Dedifferentiated amniotic fluid mesenchymal stem cell (primary cell): ENCODE results near the gene OXSR1.
"Not testable (repeated sequence)": the region's sequence is repeated elsewhere in the genome, so short reads cannot be mapped to it uniquely, and the experiment has no call there.

Experiments used
- DNase-seq: peaks from one replicate; pipeline ENCODE4 v3.0.0-alpha.2; 2016; ENCODE audit errors: extremely low spot score

OXSR1 gene

GRCh38 chr3:38222032-38222634, 56.8 kb downstream of the OXSR1 start:
- DNase-seq: no peak

- no peak for DNase-seq
These were observed 59.0 kb downstream of the OXSR1 start for GRCh38 chr3:38224357-38224756.

DNA sequence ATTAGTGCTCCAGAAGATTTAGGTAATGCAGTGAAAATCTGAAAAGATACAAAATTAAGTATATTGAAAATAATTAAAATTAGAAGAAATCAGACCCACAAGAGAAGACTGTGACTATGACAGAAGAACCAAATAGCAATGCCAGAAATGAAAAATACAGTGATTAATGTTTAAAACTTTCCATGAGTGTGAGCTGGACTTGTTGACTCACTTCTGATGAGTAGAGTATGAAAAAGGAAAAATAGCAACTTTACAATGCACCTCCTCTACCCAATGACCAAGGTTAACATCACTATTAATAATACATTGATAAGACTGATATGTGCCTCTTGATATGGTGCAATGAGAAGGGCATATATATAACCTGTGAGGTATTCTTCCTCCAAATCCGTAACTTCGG, 60.9 kb downstream of the OXSR1 start:
- no peak for DNase-seq

DNA sequence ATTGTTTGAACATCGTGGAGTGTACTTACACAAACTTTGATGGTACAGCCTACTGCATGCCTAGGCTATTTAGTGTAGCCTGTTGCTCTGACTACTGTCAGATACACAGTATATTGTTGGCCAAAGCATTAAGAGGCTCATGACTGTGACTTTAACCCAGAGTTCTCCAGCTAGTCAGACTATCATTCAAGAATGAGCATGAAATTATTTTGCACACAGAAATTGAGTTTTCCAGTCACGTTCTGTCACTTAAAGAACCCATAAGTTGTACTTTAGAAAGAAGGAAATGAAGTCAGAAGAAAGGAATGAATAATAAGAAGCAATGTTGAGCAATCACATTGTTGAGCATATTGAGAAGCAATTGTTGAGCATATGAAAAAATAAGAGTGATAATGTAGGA, 62.7 kb downstream of the OXSR1 start:
- peak; percentile 81 for DNase-seq

DNA sequence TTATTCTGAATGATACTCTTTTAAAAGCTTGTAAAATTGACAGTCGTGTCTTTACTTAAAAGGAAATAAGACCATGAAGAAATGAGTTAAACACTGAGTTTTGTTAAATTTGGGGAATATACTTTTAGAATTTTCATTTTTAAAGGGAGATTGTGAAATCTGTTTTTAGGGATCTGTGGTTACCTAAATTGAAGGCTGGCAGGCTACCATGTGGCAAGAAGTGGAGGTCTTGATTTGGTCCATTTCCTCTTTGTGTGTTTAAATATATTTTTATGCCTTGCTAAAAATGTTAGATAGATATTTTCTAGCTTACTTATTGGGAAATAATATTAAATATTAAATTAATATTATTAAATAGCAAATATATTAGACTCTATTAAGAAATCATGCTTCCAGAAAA, 63.7 kb downstream of the OXSR1 start:
- no peak for DNase-seq

- DNase-seq: no peak
These were observed 67.4 kb downstream of the OXSR1 start for GRCh38 chr3:38232701-38233100.

DNA sequence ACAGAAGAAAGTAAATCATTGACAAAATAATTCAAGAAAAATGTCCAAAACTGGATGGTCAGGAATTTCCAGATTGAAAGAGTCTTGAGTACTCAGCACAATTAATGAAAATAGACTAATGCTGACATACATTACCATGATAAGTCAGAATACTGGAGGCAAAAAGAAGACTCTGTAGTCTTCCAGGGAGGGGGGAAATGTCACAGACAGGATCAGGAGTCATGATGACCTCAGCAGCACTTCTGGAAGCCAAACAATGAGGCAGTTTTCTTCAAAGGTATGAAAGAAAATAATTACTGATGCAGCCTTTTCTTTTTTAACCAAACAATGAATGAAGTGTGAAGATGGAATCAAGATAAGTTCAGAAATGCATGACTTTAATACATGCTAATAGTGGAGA, 70.1 kb downstream of the OXSR1 start:
- DNase-seq: no peak

- DNase-seq: no peak
These were observed 73.2 kb downstream of the OXSR1 start for GRCh38 chr3:38238416-38239008.

GRCh38 chr3:38242812-38243211, 77.5 kb downstream of the OXSR1 start:
- DNase-seq: not testable (repeated sequence)

DNA sequence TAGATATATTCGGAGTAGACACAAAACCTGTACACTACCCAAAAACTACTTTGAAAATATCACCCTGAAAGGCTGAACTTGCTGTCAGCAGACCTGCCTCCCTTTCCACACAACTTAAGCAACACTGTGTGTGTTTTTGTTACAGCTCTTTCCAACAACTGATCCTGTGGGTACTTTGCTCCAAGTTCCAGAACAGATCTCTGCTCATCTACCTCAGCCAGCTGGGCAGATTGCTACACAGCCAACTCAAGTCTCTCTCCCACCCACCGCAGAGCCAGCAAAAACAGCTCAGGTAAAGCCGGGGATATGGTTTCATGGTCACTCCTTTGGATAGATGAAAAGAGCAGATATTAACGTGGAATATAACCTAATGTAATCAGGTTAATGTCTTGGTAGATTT, 80.6 kb downstream of the OXSR1 start:
- DNase-seq: no peak

DNA sequence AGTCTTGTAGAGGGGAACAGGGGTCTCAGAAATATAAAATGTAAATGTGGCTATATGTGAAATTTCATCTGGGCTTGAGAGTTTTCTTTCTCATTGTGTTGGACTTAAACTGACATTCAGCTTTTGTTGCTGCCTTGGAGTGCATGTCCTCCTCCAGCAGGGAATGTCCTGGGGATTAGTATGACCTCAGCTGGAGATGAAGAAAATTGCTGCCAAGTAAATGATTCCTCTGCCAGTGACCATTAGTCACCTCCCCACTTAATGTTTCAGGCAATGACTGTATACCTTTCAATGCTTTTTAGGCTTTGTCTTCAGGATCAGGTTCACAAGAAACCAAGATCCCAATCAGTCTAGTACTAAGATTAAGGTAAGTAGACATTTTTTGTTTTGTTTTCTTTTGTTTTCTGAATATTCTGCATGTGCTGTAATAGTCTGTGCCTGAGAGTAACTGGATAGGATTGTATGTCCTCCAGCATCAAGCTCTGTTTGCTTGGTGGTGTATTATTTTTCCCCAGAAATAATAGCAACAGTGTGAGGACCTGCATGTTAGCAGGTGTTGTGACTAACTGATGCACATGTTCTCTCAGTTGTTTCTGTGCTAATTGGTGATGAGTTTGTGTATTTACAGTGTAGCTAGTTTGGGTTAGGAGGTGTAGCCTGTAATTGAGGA, 82.2 kb downstream of the OXSR1 start:
- peak; percentile 88 for DNase-seq

GRCh38 chr3:38250198-38250597, 84.9 kb downstream of the OXSR1 start:
- DNase-seq: no peak

DNA sequence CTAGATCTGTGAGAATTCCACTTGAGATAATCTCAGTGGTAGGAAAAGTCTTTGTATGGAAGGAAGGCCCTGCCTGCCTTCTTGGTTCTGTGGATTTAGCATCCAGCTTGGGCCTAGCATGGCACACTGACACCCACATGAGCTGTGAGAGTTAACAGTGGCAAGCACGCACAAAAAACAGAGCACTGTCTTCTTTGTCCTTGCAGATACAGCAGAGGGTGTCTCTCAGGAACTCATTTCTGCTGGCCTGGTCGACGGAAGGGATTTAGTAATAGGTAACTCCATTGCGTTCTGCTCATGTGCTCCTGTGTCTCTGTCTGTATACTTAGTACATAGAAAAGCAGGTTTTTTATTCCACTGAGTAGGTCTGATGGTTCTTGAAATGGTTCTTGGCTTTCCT, 85.9 kb downstream of the OXSR1 start:
- DNase-seq: no peak

GRCh38 chr3:38253704-38254103, 88.4 kb downstream of the OXSR1 start:
- no peak for DNase-seq

- no peak for DNase-seq
These were observed 89.5 kb downstream of the OXSR1 start for GRCh38 chr3:38254872-38255271.

DNA sequence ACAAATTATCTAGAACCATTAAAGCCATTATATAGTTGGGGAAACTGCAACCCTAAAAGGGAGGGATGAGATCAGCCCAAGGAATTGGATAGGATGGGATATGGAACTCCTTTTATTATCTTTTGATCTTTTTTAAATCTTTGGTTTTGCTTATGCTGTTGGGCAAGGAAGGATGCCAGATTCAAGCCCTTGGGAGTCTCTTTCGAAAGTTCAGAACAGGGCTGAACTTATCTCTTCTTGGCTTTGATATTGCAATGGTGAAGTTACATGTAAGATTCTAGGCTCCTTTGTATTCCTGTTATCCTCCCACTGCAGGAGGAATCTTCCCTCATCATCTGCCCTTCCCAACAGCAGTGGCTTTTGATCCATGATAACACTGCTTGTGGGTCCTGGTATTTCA, 90.3 kb downstream of the OXSR1 start:
- DNase-seq: no peak

GRCh38 chr3:38257583-38257982, 92.2 kb downstream of the OXSR1 start:
- DNase-seq: no peak

GRCh38 chr3:38260474-38260873, 95.1 kb downstream of the OXSR1 start:
- DNase-seq: no peak

DNA sequence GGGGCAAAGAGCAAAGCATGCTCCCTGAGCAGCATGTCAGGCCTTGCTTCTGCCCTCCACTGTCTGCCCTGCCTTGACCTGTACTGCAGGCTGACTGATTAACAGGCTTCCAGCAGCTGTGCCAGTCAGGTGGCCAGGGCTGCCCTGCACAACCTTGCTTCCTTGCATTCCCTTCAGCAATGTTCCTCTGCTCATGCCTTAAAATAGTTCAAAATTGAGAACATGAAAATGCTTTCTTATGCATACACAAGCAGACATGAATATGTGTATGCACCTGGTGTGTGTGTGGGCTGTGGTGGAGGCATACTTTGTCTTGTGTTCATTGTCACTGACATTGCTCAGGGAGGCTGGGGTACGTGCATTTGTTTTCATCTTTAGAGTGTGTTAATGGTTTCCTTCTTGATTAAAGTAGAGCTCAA, 99.0 kb downstream of the OXSR1 start:
- DNase-seq: no peak

GRCh38 chr3:38264779-38265178, 99.4 kb downstream of the OXSR1 start:
- DNase-seq: no peak

DNA sequence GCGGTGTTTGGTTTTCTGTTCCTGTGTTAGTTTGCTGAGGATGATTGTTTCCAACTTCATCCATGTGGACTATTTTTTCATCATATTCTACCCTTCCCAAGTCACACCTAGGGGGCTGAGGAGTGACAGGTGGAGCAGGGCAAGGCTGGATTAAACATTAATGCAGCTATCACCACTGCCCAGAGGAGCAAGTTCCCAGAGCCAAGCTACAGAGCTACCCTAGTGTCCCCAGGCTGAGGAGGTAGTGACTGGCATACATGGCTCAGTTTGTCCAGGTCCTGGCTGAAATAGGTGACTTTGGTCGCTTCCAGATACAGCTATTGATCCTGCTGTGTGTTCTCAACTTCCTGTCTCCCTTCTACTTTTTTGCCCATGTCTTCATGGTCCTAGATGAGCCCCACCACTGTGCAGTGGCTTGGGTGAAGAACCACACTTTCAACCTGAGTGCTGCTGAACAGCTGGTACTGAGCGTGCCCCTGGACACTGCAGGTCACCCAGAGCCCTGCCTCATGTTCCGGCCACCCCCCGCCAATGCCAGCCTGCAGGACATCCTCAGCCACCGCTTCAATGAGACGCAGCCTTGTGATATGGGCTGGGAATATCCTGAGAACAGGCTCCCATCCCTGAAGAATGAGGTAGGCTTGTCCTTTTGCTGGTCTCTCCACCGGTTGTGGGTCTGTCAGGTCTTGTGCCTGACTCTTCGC, 100.4 kb downstream of the OXSR1 start, which contains the start of gene SLC22A13:
TSS of gene SLC22A13 (plus strand) at position 209 of the 704 bp plus-strand sequence. CDS start at position 258, 49 bp downstream.
- no peak for DNase-seq

GRCh38 chr3:38266810-38267209, 101.5 kb downstream of the OXSR1 start:
- no peak for DNase-seq

DNA sequence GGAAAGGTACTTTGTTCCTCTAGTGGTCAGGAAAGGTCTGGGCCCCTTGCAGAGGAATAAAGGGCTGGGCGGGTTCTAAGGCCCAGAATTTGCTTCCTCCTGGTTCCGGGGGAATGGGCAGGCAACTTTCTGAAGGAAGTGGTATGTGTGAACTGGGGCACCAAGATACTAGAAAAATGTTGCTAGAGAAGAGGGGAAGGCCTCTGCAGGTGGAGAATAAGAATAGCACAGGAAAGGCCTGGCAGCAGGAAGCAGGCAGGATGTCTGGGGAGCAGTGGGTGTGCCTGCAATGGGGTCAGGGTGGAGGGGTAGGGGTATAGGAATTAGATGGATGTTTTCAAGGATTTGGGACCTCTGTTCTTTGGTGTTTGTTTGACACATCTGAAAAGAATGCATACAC, 102.3 kb downstream of the OXSR1 start:
- DNase-seq: no peak
